ENCODE measurements around the gene CYP2W1.

CYP2W1 gene

DNA sequence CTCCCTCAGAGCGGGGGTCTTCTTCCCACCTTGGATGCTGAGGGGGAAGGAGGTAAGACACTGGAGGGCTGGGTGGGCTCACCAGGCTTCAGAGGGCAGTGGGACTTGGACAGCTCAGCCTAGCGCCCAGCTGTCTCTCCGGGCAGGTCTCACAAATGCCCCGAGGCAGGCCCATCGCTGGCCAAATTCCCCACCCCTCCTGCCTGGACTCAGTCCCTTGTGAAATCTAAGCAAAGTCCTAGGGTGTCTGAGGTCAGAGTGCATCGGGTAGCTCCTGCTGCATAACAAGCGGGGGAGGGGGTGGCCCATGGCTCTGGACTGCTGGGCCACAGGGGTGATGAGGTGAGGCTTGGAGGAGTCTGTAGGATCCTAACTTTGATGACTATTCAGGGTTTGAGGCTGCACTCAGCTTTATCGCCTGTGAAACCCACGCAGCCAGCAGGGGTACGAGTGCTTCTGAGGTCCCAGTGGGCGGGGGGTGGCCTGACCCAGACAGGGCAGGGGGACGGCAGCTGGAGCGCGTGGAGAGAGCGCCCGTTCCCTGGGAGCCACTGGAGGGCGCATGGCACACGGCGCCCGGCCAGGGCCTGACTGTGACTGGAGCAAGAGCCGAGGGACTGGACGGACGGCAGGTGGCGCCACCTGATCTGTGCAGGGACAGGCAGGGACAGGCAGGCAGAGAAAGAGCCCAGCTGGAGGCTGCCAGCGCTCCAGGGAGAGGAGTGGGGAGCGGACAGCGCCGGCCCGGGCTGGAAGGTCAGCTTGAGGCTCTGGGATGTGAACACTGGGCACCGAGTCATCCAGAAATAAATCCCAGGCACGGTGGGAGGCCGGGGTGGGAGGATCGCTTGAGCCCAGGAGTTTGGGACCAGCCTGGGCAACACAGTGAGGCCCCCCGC is 10.0 kb downstream of the CYP2W1 start:
- H3K4me3 ChIP-seq (ENCODE audit: low read length), result no peak overlapping the region
- TF ChIP-seq, protein P1, sequence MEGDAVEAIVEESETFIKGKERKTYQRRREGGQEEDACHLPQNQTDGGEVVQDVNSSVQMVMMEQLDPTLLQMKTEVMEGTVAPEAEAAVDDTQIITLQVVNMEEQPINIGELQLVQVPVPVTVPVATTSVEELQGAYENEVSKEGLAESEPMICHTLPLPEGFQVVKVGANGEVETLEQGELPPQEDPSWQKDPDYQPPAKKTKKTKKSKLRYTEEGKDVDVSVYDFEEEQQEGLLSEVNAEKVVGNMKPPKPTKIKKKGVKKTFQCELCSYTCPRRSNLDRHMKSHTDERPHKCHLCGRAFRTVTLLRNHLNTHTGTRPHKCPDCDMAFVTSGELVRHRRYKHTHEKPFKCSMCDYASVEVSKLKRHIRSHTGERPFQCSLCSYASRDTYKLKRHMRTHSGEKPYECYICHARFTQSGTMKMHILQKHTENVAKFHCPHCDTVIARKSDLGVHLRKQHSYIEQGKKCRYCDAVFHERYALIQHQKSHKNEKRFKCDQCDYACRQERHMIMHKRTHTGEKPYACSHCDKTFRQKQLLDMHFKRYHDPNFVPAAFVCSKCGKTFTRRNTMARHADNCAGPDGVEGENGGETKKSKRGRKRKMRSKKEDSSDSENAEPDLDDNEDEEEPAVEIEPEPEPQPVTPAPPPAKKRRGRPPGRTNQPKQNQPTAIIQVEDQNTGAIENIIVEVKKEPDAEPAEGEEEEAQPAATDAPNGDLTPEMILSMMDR (conservative IDR thresholded peaks at IDR 0.05; ENCODE audit: low read length), result peak; percentile 98
- DNase-seq (ENCODE audit: low read depth), result peak; percentile 95

DNA sequence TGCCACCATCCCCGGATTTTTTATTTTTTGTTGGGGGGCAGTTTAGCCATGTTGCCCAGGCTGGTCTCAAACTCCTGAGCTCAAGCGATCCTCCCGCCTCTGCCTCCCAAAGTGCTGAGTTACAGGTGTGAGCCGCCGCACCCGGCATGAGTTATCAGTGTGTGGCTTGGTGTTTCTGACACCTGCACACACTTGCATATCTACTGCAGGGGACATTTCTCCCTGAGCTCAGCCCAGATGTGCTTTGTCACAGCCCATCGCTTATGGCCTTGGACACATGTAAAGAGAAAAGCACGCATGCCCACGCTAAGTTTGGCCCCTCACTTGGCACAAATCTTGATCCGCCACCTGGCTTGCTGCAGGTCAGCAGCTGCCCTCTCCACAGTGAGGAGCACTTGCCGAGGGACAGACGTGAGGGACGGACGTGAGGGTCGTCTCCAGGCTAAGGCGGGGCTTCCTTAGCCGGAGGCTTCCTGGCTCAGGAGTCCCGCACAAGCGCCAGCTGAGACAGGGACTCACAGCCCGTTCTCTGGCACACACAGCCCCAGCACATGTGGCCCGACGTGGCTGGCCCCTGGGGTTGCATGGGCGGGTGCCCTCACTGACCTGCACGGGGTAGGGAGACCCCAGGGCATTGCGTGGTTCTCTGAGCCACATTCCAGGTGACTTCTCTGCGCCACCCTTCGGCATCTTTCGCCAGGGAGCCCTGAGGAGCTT is 11.8 kb downstream of the CYP2W1 start:
- H3K4me3 ChIP-seq (ENCODE audit: low read length), result no peak overlapping the region
- TF ChIP-seq, protein P1 (conservative IDR thresholded peaks at IDR 0.05; ENCODE audit: low read length), result no peak

DNA sequence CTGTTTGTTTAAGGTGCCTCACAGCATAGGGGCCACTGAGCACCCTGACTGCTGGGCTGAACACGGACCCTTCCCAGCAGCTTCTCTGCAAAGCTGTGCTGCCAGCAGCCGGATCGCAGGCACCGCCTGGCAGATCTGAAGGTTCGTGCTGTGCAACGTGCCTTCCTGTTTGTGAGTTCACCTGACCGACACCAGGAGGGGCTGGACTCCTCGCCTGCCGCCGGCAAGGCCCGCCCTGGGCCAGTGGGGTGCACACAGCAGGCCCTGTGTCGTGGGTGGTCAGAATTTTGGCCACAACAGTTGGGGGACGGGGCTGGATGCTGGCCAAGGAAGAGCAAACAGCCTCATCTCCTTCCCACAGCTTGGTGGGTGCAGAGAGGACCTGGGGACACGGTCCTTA is 12.6 kb downstream of the CYP2W1 start:
- H3K4me3 ChIP-seq (ENCODE audit: low read length), result no peak overlapping the region
- no peak for DNase-seq (ENCODE audit: low read depth)
- TF ChIP-seq, protein P1 (conservative IDR thresholded peaks at IDR 0.05; ENCODE audit: low read length), result no peak

More for the DNA sequence above, 11.8 kb downstream of the CYP2W1 start:
- no peak for DNase-seq (ENCODE audit: low read depth)

DNA sequence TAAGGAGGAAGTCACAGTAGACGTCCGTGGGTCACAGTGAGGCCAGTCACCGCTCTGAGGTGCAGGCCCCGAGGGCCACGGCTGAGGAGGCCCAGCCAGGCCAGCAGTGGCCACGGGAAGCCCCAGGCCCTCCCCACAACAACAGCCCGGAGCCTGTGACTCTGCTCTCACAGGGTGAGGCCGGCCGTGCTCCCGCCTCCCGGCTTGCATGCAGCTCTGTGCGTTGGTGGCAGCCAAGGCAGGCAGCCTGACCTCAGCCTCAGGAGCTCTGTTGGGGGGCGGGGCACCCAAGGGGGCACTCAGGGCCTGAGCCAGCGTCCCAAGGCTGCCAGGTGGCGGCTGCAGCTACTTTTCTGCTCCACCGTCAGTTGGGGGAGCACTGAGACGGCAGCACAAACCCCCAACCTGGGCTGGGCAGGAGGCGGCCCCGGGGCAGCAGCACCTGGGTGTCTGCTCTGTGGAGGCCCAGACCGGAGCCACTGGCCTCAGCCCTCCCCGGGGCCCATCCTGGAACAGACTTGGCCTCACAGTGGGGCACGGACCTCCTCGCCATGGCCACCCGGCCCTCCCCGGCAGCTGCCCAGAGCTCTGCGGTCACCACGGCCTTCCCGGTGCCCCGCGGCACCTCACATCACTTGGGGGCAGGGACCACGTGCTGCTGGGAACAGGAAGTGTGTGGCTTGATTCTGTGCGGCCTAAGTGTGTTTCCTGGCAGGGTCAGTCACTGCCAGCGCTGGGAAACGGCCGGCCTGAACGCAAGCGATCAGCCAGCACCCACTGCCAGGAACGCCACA is 13.3 kb downstream of the CYP2W1 start:
- H3K4me3 ChIP-seq (ENCODE audit: low read length), result no peak overlapping the region
- DNase-seq (ENCODE audit: low read depth), result no peak
- TF ChIP-seq, protein P1 (conservative IDR thresholded peaks at IDR 0.05; ENCODE audit: low read length), result no peak

DNA sequence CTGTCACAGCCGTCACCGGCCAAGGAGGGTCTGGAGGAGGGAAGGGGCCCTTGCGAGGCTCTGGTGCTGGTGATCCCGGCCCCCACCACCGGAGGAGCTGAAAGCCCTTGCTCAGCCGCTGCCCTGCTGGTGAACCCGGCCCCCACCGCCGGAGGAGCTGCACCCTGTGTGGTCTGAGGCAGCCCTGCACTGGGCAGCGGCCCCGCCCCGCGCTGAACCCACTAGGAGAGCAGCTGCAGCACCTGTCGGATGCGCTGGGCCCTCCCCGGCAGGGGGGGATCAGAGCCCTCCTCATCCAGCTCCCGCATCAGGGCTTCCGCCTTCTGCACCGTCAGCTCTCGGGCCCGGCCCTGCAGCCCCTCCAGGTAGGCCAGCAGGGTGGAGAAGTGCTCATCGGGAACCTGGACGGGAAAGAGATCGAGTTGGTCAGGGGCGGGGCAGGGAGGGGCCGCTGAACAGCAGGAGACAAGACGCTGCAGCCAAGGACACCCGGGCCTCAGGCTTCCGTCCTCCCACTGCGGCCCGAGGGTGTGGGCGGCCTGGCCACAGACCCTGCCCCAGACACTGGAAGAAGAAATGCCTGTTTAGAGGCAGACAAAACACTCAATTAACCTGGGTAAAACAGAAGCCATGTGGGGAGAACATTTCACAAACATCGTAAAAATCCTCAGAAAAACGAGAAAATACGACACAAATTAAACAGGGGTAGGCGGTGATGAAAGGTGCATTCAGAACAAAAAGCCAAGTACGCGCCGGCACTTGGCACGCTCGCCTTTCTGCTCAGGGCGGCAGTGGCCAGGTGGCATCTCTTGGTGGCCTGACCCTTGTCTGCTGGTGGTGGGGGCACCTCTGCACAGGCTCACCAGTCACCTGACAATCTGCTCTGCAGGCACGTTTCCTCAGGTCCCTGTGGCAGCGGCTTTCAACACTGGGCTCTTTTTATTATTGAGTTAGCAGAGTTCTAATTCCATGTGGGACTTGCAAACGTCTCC is 14.7 kb downstream of the CYP2W1 start:
- TF ChIP-seq, protein P1 (conservative IDR thresholded peaks at IDR 0.05; ENCODE audit: low read length), result no peak
- H3K4me3 ChIP-seq (ENCODE audit: low read length), result no peak overlapping the region
- DNase-seq (ENCODE audit: low read depth), result no peak

All from AG10803 (cell line).